ENCODE data around the gene ASCL5. TPM values are rescaled to one million over a fixed set of nuclear protein-coding genes. Genes with fewer than 3 reads are reported as not detected.

The ASCL5 gene
- total and polyA plus RNA-seq, 2 donors (not counting 1 experiment from before 2014, with no cell fraction given) = not detected

- Histone ChIP-seq H2AFZ (ENCODE audit: low read length) (no peak overlapping the region), H4K20me1 (ENCODE audit: control insufficient read depth, extremely low read depth, insufficient read depth, low read length) (no peaks in the 10 kb centered on the region), H3K36me3 (ENCODE audit: control insufficient read depth, insufficient read depth, low read length) (no peaks in the 10 kb centered on the region), H3K27me3 (ENCODE audit: control insufficient read depth, insufficient read depth, low read length) (peaks cover 16% of the 10 kb centered on the region), H3K4me3 (replicated peaks in 1 of 4; ENCODE audit: control extremely low read depth in 1 of 4, insufficient read depth in 1 of 4, low read depth in 3 of 4, low read length in 4 of 4) (no peak overlapping the region), H3K9ac (ENCODE audit: insufficient read depth, low read length) (no peak overlapping the region), H3K4me2 (ENCODE audit: extremely low read depth, insufficient read depth, low read length) (no peak overlapping the region), H3K4me1 (ENCODE audit: control insufficient read depth, extremely low read depth, insufficient read depth, low read length) (no peaks in the 10 kb centered on the region), H3K27ac (ENCODE audit: insufficient read depth, low read length) (no peak overlapping the region), H3K9me3 (ENCODE audit: control insufficient read depth, insufficient read depth, low read depth, low read length) (no peaks in the 10 kb centered on the region), H3K79me2 (ENCODE audit: control insufficient read depth, insufficient read depth, low read length) (no peaks in the 10 kb centered on the region)
- no peak for TF ChIP-seq EZH2 (IDR thresholded peaks at IDR 0.05; ENCODE audit: low read length, missing control alignments)
- TF ChIP-seq CTCF (conservative IDR thresholded peaks at IDR 0.05 in 1 of 2, IDR thresholded peaks at IDR 0.05 in 1 of 2; ENCODE audit: low read depth in 1 of 2, low read length in 2 of 2) = no peak
- no peak for DNase-seq (ENCODE audit: low read depth in 2 of 2)
These were observed 50.9 kb downstream of the ASCL5 start for GRCh38 chr1:201076092-201076491.

DNA sequence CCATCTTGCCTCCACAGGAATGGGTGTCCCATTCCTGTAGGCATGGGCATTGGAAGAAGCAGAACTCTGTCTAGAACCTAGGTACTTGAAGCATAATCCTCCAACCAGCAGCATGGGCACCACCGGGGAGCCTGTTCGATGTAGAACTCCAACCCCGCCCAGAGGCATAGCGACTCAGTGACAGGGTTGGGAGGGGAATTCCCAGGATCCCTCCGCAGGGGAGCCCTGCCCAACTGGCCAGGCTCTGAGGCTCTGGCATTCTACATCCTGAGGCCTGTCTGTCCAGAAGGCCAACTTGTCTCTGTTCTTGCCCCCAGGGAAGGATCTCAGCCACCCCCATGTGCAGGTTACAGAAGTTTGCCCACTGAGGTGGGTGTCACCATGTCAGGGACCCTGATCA, 53.0 kb downstream of the ASCL5 start:
- DNase-seq (ENCODE audit: low read depth in 2 of 2) = no peak
- TF ChIP-seq CTCF (conservative IDR thresholded peaks at IDR 0.05 in 1 of 2, IDR thresholded peaks at IDR 0.05 in 1 of 2; ENCODE audit: low read depth in 1 of 2, low read length in 2 of 2) (no peak), EZH2 (IDR thresholded peaks at IDR 0.05; ENCODE audit: low read length, missing control alignments) (no peak)
- Histone ChIP-seq H3K4me1 (ENCODE audit: control insufficient read depth, extremely low read depth, insufficient read depth, low read length) (no peaks in the 10 kb centered on the region), H3K79me2 (ENCODE audit: control insufficient read depth, insufficient read depth, low read length) (no peaks in the 10 kb centered on the region), H4K20me1 (ENCODE audit: control insufficient read depth, extremely low read depth, insufficient read depth, low read length) (no peaks in the 10 kb centered on the region), H3K4me3 (replicated peaks in 1 of 4; ENCODE audit: control extremely low read depth in 1 of 4, insufficient read depth in 1 of 4, low read depth in 3 of 4, low read length in 4 of 4) (no peak overlapping the region), H3K9me3 (ENCODE audit: control insufficient read depth, insufficient read depth, low read depth, low read length) (no peaks in the 10 kb centered on the region), H2AFZ (ENCODE audit: low read length) (no peak overlapping the region), H3K4me2 (ENCODE audit: extremely low read depth, insufficient read depth, low read length) (no peak overlapping the region), H3K27me3 (ENCODE audit: control insufficient read depth, insufficient read depth, low read length) (peaks cover 12% of the 10 kb centered on the region), H3K9ac (ENCODE audit: insufficient read depth, low read length) (no peak overlapping the region), H3K27ac (ENCODE audit: insufficient read depth, low read length) (no peak overlapping the region), H3K36me3 (ENCODE audit: control insufficient read depth, insufficient read depth, low read length) (no peaks in the 10 kb centered on the region)

GRCh38 chr1:201072922-201073321, 54.1 kb downstream of the ASCL5 start:
- no peak for DNase-seq (ENCODE audit: low read depth in 2 of 2)
- no peak for TF ChIP-seq CTCF (conservative IDR thresholded peaks at IDR 0.05 in 1 of 2, IDR thresholded peaks at IDR 0.05 in 1 of 2; ENCODE audit: low read depth in 1 of 2, low read length in 2 of 2)
- no peak for TF ChIP-seq EZH2 (IDR thresholded peaks at IDR 0.05; ENCODE audit: low read length, missing control alignments)
- no peaks in the 10 kb centered on the region for H3K79me2 ChIP-seq (ENCODE audit: control insufficient read depth, insufficient read depth, low read length)
- H3K4me1 ChIP-seq (ENCODE audit: control insufficient read depth, extremely low read depth, insufficient read depth, low read length) = no peaks in the 10 kb centered on the region
- H2AFZ ChIP-seq (ENCODE audit: low read length) = no peak overlapping the region
- H3K27me3 ChIP-seq (ENCODE audit: control insufficient read depth, insufficient read depth, low read length) = peaks cover 15% of the 10 kb centered on the region
- no peak overlapping the region for H3K4me2 ChIP-seq (ENCODE audit: extremely low read depth, insufficient read depth, low read length)
- H3K9me3 ChIP-seq (ENCODE audit: control insufficient read depth, insufficient read depth, low read depth, low read length) = no peaks in the 10 kb centered on the region
- no peak overlapping the region for H3K4me3 ChIP-seq (replicated peaks in 1 of 4; ENCODE audit: control extremely low read depth in 1 of 4, insufficient read depth in 1 of 4, low read depth in 3 of 4, low read length in 4 of 4)
- no peak overlapping the region for H3K9ac ChIP-seq (ENCODE audit: insufficient read depth, low read length)
- no peaks in the 10 kb centered on the region for H3K36me3 ChIP-seq (ENCODE audit: control insufficient read depth, insufficient read depth, low read length)
- no peaks in the 10 kb centered on the region for H4K20me1 ChIP-seq (ENCODE audit: control insufficient read depth, extremely low read depth, insufficient read depth, low read length)
- H3K27ac ChIP-seq (ENCODE audit: insufficient read depth, low read length) = no peak overlapping the region

All from fibroblast of lung (primary cell).